ENCODE results near the gene KNL1. TPM values are rescaled to one million over a fixed set of nuclear protein-coding genes. Genes with fewer than 3 reads are reported as not detected.

KNL1 gene, protein sequence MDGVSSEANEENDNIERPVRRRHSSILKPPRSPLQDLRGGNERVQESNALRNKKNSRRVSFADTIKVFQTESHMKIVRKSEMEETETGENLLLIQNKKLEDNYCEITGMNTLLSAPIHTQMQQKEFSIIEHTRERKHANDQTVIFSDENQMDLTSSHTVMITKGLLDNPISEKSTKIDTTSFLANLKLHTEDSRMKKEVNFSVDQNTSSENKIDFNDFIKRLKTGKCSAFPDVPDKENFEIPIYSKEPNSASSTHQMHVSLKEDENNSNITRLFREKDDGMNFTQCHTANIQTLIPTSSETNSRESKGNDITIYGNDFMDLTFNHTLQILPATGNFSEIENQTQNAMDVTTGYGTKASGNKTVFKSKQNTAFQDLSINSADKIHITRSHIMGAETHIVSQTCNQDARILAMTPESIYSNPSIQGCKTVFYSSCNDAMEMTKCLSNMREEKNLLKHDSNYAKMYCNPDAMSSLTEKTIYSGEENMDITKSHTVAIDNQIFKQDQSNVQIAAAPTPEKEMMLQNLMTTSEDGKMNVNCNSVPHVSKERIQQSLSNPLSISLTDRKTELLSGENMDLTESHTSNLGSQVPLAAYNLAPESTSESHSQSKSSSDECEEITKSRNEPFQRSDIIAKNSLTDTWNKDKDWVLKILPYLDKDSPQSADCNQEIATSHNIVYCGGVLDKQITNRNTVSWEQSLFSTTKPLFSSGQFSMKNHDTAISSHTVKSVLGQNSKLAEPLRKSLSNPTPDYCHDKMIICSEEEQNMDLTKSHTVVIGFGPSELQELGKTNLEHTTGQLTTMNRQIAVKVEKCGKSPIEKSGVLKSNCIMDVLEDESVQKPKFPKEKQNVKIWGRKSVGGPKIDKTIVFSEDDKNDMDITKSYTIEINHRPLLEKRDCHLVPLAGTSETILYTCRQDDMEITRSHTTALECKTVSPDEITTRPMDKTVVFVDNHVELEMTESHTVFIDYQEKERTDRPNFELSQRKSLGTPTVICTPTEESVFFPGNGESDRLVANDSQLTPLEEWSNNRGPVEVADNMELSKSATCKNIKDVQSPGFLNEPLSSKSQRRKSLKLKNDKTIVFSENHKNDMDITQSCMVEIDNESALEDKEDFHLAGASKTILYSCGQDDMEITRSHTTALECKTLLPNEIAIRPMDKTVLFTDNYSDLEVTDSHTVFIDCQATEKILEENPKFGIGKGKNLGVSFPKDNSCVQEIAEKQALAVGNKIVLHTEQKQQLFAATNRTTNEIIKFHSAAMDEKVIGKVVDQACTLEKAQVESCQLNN (N-terminal part only)
- total RNA-seq = 11.7 and 12.1 TPM in 2 replicates
- long read RNA-seq, full-length matches to known transcripts = 27 of 41 reads
- long read RNA-seq, partial matches to known transcripts = 4 of 41 reads
- long read RNA-seq, other reads (novel, unspliced or antisense) = 10 of 41 reads

GRCh38 chr15:40593588-40594428, at the start of gene KNL1:
Gene KNL1, plus strand, starts transcription at chr15:40594249. Its CDS starts 8,683 bp downstream, at chr15:40602932.
- Mint-ChIP-seq H3K27me3 (no peaks in the 10 kb centered on the region), H3K4me1 (ENCODE audit: low read depth) (peaks cover 18% of the 10 kb centered on the region), H3K27ac (peak within 1 kb of the TSS; percentile 99), H3K9me3 (ENCODE audit: low read depth) (no peaks in the 10 kb centered on the region), H3K36me3 (ENCODE audit: insufficient read depth) (peaks cover 4% of the 10 kb centered on the region), H3K4me3 (ENCODE audit: low read depth) (peak within 1 kb of the TSS; percentile 98)
- DNase-seq (ENCODE audit: low spot score, unreplicated experiment) = peak; percentile 92
- no peak for TF ChIP-seq CTCF (IDR thresholded peaks at IDR 0.05; ENCODE audit: unreplicated experiment)

DNA sequence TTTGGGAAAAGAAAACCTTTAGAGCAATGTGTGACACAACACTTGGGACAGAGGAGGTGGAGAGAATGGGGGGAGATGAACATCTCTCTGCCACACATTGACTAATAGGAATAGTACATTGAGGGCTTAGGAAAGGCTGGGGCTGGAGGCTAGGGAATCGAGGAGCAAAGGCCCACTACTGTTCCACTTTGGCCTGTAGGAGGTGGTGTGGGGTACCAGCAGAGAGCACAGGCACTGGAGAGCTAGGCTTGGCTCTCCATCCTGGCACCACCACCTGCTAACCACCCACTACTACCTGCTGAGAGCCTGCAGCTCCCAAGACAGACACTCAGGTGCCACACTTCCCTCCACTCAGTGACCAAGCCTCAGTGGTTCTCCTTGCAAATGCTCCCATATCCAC, 48.6 kb upstream of the KNL1 start:
- no peaks in the 10 kb centered on the region for H3K9me3 Mint-ChIP-seq (ENCODE audit: low read depth)
- no peak for DNase-seq (ENCODE audit: low spot score, unreplicated experiment)
- no peaks in the 10 kb centered on the region for H3K4me1 Mint-ChIP-seq (ENCODE audit: low read depth)
- H3K4me3 Mint-ChIP-seq (ENCODE audit: low read depth) = no peak overlapping the region
- no peak overlapping the region for H3K27ac Mint-ChIP-seq
- TF ChIP-seq CTCF (IDR thresholded peaks at IDR 0.05; ENCODE audit: unreplicated experiment) = no peak
- H3K36me3 Mint-ChIP-seq (ENCODE audit: insufficient read depth) = peaks cover 7% of the 10 kb centered on the region
- no peaks in the 10 kb centered on the region for H3K27me3 Mint-ChIP-seq

DNA sequence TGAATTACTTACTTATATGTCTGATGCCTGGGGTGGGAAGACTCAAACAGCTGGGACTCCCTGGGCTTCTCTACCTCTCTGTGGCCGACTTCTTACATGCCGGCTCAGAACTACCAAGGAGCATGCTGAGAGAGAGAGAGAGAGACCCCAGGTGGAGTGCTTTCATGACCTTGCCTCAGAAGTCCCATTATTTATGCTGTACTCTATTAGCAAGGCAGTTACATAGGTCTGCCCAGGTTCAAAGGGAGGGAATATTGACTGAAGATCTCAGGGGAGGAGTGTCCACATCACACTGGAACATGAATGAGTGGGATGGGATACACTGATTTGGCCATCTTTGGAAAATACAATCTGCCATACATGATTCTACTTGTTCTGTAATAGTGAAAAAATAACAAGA, 45.4 kb upstream of the KNL1 start:
- H3K4me1 Mint-ChIP-seq (ENCODE audit: low read depth) = no peaks in the 10 kb centered on the region
- peaks cover 9% of the 10 kb centered on the region for H3K36me3 Mint-ChIP-seq (ENCODE audit: insufficient read depth)
- no peak overlapping the region for H3K4me3 Mint-ChIP-seq (ENCODE audit: low read depth)
- no peaks in the 10 kb centered on the region for H3K27me3 Mint-ChIP-seq
- no peaks in the 10 kb centered on the region for H3K9me3 Mint-ChIP-seq (ENCODE audit: low read depth)
- TF ChIP-seq CTCF (IDR thresholded peaks at IDR 0.05; ENCODE audit: unreplicated experiment) = no peak
- H3K27ac Mint-ChIP-seq = no peak overlapping the region
- no peak for DNase-seq (ENCODE audit: low spot score, unreplicated experiment)

DNA sequence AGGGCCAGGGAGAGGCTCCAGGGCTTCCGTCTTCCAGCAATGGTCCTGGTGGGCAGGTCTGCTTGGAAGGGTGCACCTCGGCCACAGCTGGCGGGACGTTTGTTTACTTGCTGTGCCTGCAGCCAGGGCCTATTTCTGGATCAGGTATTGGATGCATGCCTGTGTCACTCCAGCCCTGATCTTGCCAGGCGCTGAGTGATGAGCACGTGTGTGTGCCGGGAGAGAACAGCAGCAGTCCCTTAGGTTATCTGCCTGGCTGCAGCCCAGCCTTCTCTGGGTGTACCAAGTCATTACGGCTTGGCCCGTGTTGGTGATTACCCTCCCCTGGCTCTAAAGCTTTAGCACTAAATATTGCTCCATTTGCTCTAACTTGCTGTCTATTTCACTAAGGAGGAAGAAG, 44.2 kb upstream of the KNL1 start:
- no peak for TF ChIP-seq CTCF (IDR thresholded peaks at IDR 0.05; ENCODE audit: unreplicated experiment)
- no peak for DNase-seq (ENCODE audit: low spot score, unreplicated experiment)
- no peak overlapping the region for H3K27ac Mint-ChIP-seq
- H3K4me3 Mint-ChIP-seq (ENCODE audit: low read depth) = no peak overlapping the region
- peaks cover 9% of the 10 kb centered on the region for H3K36me3 Mint-ChIP-seq (ENCODE audit: insufficient read depth)
- H3K27me3 Mint-ChIP-seq = no peaks in the 10 kb centered on the region
- H3K9me3 Mint-ChIP-seq (ENCODE audit: low read depth) = no peaks in the 10 kb centered on the region
- H3K4me1 Mint-ChIP-seq (ENCODE audit: low read depth) = peaks cover 7% of the 10 kb centered on the region

Measured in progenitor cell of endocrine pancreas (in vitro differentiated cells).